GM23338 (cell line): ENCODE data around the gene DRAM1. TPM values are rescaled to one million over a fixed set of nuclear protein-coding genes. Genes with fewer than 3 reads are reported as not detected.

Source experiments
- ATAC-seq: fragments of 200-7000 bp; cut with Tn5 transposase; 3 replicates; pipeline ENCODE4 v1.9.1; 2020
- DNase-seq: peaks from one replicate; pipeline ENCODE4 v3.0.0-alpha.2; 2015; ENCODE audit warnings: low spot score
- H2AFZ ChIP-seq: fragments of 200-600 bp; sonication (generic); 2 replicates; pipeline ENCODE4 v1.8.0; 2016; ENCODE audit warnings: antibody characterized with exemption, mild to moderate bottlenecking, moderate library complexity
- H3F3A ChIP-seq: fragments of 200-600 bp; sonication (generic); replicated peaks from 2 replicates; pipeline ENCODE4 v1.8.0; 2017; ENCODE audit warnings: antibody characterized with exemption, mixed run types, low read depth
- H3K27ac ChIP-seq: fragments of 200-600 bp; sonication (generic); 2 replicates; pipeline ENCODE4 v1.6.1; 2016; ENCODE audit warnings: low read depth
- H3K27me3 ChIP-seq: fragments of 200-600 bp; sonication (generic); 2 replicates; pipeline ENCODE4 v1.8.0; 2016; ENCODE audit warnings: mild to moderate bottlenecking, mixed run types, moderate library complexity; ENCODE audit not compliant: insufficient read depth
- H3K36me3 ChIP-seq: fragments of 200-600 bp; sonication (generic); 2 replicates; pipeline ENCODE4 v1.8.0; 2016; ENCODE audit warnings: mild to moderate bottlenecking; ENCODE audit not compliant: insufficient read depth
- H3K4me1 ChIP-seq: fragments of 200-600 bp; sonication (generic); 2 replicates; pipeline ENCODE4 v1.8.0; 2016; ENCODE audit warnings: mild to moderate bottlenecking, moderate library complexity; ENCODE audit not compliant: insufficient read depth
- H3K4me2 ChIP-seq: fragments of 200-600 bp; sonication (generic); 2 replicates; pipeline ENCODE4 v1.7.1; 2017; ENCODE audit warnings: mixed run types
- H3K4me3 ChIP-seq: fragments of 200-600 bp; sonication (generic); 2 replicates; pipeline ENCODE4 v1.6.1; 2016; ENCODE audit warnings: mixed run types
- H3K79me2 ChIP-seq: fragments of 200-600 bp; sonication (generic); replicated peaks from 2 replicates; pipeline ENCODE4 v1.8.0; 2017; ENCODE audit warnings: mild to moderate bottlenecking; ENCODE audit not compliant: insufficient read depth
- H3K9me2 ChIP-seq: fragments of 200-600 bp; sonication (generic); 2 replicates; pipeline ENCODE4 v1.8.0; 2017; ENCODE audit not compliant: insufficient read depth
- H4K20me1 ChIP-seq: fragments of 200-600 bp; sonication (generic); replicated peaks from 2 replicates; pipeline ENCODE4 v1.8.0; 2017; ENCODE audit warnings: mild to moderate bottlenecking; ENCODE audit not compliant: insufficient read depth
- H3K27ac Mint-ChIP-seq: 2 replicates; pipeline ENCODE4 v1.8.0; 2020; ENCODE audit warnings: inconsistent platforms, mild to moderate bottlenecking, moderate library complexity, mixed read lengths
- H3K27me3 Mint-ChIP-seq: 3 replicates; pipeline ENCODE4 v1.8.0; 2022; ENCODE audit warnings: low read depth, mild to moderate bottlenecking, moderate library complexity, mixed read lengths, inconsistent platforms; ENCODE audit not compliant: insufficient read depth, poor library complexity
- H3K36me3 Mint-ChIP-seq: 3 replicates; pipeline ENCODE4 v1.8.0; 2021; ENCODE audit warnings: low read depth, mild to moderate bottlenecking, inconsistent platforms, moderate library complexity, mixed read lengths
- H3K4me1 Mint-ChIP-seq: 3 replicates; pipeline ENCODE4 v1.8.0; 2020; ENCODE audit warnings: mild to moderate bottlenecking, inconsistent platforms, mixed read lengths
- H3K4me3 Mint-ChIP-seq: 3 replicates; pipeline ENCODE4 v1.8.0; 2021; ENCODE audit warnings: moderate library complexity, mild to moderate bottlenecking, inconsistent platforms, mixed read lengths
- H3K9me3 Mint-ChIP-seq: 3 replicates; pipeline ENCODE4 v1.8.0; 2020; ENCODE audit warnings: moderate library complexity, mild to moderate bottlenecking, inconsistent platforms, mixed read lengths
- CREB1 ChIP-seq: fragments of 250-450 bp; sonication (Bioruptor Pico); IDR thresholded peaks from 2 replicates; pipeline ENCODE4 v1.5.0; 2020; ENCODE audit warnings: low read depth, mild to moderate bottlenecking, moderate library complexity
- EZH2 ChIP-seq: fragments of 200-600 bp; sonication (generic); IDR thresholded peaks from one replicate; pipeline ENCODE4 v1.8.0; 2017; ENCODE audit warnings: antibody characterized with exemption, mild to moderate bottlenecking, low read depth; ENCODE audit not compliant: unreplicated experiment
- EZH2phosphoT487 ChIP-seq: fragments of 200-600 bp; sonication (generic); IDR thresholded peaks from one replicate; pipeline ENCODE4 v1.8.1; 2018; ENCODE audit warnings: antibody characterized with exemption; ENCODE audit not compliant: unreplicated experiment
- JUNB ChIP-seq: IDR thresholded peaks from one replicate; pipeline ENCODE4 v1.6.1; 2016; ENCODE audit warnings: antibody characterized with exemption; ENCODE audit not compliant: unreplicated experiment
- NANOG ChIP-seq: IDR thresholded peaks from 2 replicates; pipeline ENCODE4 v1.6.1; 2016; ENCODE audit warnings: antibody characterized with exemption, borderline replicate concordance
- POLR2AphosphoS5 ChIP-seq: IDR thresholded peaks from 2 replicates; pipeline ENCODE4 v1.6.1; 2016; ENCODE audit warnings: antibody characterized with exemption, low read depth
- STAT1 ChIP-seq: IDR thresholded peaks from one replicate; pipeline ENCODE4 v1.6.1; 2016; ENCODE audit warnings: antibody characterized with exemption; ENCODE audit not compliant: unreplicated experiment
- ZNF114 ChIP-seq: fragments of 250-450 bp; sonication (Bioruptor Pico); IDR thresholded peaks from 2 replicates; pipeline ENCODE4 v1.5.0; 2020; ENCODE audit warnings: mild to moderate bottlenecking, moderate library complexity
- ZNF331 ChIP-seq: fragments of 250-450 bp; sonication (Bioruptor Pico); IDR thresholded peaks from 2 replicates; pipeline ENCODE4 v1.5.0; 2020; ENCODE audit warnings: low read depth, mild to moderate bottlenecking, moderate library complexity
- polyA plus RNA-seq: library from polyadenylated mRNA; unstranded; fragments of >200 nt; fragmentation: Nextera tagmentation; extraction: Ambion mirVana; gene quantifications from 2 replicates; pipeline ENCODE4 v1.2.1, GENCODE V29; 2016
- total RNA-seq: library from RNA; depleted of rRNA; stranded (reverse); fragments of >200 nt; shearing (Covaris generic); gene quantifications from 2 replicates; pipeline ENCODE4 v1.2.3, GENCODE V29; 2014
- TF ChIP-seq, protein P1 (sequence below), 2 experiments: fragments of 200-600 bp in 1 of 2; sonication (generic) in 1 of 2; conservative IDR thresholded peaks; 2 replicates each; pipeline versions ENCODE4 v1.5.1 to v1.6.1; 2016 to 2017; ENCODE audit warnings: antibody characterized with exemption in 2 of 2, low read depth in 2 of 2, mild to moderate bottlenecking in 2 of 2, moderate library complexity in 1 of 2
- TF ChIP-seq, protein P2 (sequence below): fragments of 250-450 bp; sonication (Bioruptor Pico); IDR thresholded peaks from 2 replicates; pipeline ENCODE4 v1.5.0; 2020; ENCODE audit warnings: mild to moderate bottlenecking, moderate library complexity
- TF ChIP-seq, protein P3 (sequence below): IDR thresholded peaks from one replicate; pipeline ENCODE4 v1.6.1; 2018; ENCODE audit warnings: antibody characterized with exemption; ENCODE audit not compliant: unreplicated experiment
- TF ChIP-seq, protein P4 (sequence below): IDR thresholded peaks from 2 replicates; pipeline ENCODE4 v1.6.1; 2016; ENCODE audit warnings: antibody characterized with exemption

DRAM1 gene
- total and polyA plus RNA-seq, 2 experiments from 2014 or later: 5.7 to 8.5 TPM

DNA sequence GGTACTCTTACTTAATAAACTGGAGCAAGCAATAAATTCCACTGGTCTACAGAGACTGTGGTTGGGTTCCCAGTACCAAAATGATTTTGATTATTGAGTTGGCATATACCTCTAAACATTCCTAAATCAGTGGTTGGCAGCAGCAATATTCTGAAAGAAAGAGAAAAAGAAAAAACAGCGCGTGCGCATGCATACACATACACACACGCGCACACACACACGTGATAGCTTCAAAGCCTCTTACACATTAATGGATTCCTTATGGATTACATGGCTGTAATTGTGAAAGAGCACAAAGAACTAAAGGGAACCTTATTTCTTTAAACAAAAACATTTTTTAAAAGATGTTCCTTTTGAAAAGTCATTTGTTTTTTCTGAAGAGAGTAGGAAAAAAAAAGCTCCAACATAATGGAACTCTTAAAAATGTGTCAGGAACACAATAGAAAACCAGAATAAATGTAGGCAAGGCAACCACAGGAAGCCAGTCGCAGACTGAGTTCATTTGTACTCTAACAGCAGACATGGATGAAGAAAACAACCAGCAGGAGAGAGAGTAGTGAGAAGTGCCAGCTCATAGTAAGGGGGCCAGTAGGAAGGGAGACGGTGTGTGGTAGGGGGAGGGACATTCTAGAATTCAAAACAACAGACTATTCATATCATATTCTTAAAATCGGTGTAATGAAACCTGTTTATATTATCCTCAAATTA lies 80.0 kb downstream of the DRAM1 start:
- H3K4me1 ChIP-seq: no peaks in the 10 kb centered on the region
- H2AFZ ChIP-seq: no peak overlapping the region
- TF ChIP-seq, protein P1, sequence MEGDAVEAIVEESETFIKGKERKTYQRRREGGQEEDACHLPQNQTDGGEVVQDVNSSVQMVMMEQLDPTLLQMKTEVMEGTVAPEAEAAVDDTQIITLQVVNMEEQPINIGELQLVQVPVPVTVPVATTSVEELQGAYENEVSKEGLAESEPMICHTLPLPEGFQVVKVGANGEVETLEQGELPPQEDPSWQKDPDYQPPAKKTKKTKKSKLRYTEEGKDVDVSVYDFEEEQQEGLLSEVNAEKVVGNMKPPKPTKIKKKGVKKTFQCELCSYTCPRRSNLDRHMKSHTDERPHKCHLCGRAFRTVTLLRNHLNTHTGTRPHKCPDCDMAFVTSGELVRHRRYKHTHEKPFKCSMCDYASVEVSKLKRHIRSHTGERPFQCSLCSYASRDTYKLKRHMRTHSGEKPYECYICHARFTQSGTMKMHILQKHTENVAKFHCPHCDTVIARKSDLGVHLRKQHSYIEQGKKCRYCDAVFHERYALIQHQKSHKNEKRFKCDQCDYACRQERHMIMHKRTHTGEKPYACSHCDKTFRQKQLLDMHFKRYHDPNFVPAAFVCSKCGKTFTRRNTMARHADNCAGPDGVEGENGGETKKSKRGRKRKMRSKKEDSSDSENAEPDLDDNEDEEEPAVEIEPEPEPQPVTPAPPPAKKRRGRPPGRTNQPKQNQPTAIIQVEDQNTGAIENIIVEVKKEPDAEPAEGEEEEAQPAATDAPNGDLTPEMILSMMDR (conservative IDR thresholded peaks at IDR 0.05; ENCODE audit: low read depth in 2 of 2): no peak
- TF ChIP-seq ZNF331 (CRISPR knock-in tag) (no peak), EZH2phosphoT487 (no peak), NANOG (no peak), CREB1 (no peak), ZNF114 (no peak), STAT1 (no peak), POLR2AphosphoS5 (no peak), EZH2 (no peak), JUNB (no peak)
- TF ChIP-seq, protein P2, sequence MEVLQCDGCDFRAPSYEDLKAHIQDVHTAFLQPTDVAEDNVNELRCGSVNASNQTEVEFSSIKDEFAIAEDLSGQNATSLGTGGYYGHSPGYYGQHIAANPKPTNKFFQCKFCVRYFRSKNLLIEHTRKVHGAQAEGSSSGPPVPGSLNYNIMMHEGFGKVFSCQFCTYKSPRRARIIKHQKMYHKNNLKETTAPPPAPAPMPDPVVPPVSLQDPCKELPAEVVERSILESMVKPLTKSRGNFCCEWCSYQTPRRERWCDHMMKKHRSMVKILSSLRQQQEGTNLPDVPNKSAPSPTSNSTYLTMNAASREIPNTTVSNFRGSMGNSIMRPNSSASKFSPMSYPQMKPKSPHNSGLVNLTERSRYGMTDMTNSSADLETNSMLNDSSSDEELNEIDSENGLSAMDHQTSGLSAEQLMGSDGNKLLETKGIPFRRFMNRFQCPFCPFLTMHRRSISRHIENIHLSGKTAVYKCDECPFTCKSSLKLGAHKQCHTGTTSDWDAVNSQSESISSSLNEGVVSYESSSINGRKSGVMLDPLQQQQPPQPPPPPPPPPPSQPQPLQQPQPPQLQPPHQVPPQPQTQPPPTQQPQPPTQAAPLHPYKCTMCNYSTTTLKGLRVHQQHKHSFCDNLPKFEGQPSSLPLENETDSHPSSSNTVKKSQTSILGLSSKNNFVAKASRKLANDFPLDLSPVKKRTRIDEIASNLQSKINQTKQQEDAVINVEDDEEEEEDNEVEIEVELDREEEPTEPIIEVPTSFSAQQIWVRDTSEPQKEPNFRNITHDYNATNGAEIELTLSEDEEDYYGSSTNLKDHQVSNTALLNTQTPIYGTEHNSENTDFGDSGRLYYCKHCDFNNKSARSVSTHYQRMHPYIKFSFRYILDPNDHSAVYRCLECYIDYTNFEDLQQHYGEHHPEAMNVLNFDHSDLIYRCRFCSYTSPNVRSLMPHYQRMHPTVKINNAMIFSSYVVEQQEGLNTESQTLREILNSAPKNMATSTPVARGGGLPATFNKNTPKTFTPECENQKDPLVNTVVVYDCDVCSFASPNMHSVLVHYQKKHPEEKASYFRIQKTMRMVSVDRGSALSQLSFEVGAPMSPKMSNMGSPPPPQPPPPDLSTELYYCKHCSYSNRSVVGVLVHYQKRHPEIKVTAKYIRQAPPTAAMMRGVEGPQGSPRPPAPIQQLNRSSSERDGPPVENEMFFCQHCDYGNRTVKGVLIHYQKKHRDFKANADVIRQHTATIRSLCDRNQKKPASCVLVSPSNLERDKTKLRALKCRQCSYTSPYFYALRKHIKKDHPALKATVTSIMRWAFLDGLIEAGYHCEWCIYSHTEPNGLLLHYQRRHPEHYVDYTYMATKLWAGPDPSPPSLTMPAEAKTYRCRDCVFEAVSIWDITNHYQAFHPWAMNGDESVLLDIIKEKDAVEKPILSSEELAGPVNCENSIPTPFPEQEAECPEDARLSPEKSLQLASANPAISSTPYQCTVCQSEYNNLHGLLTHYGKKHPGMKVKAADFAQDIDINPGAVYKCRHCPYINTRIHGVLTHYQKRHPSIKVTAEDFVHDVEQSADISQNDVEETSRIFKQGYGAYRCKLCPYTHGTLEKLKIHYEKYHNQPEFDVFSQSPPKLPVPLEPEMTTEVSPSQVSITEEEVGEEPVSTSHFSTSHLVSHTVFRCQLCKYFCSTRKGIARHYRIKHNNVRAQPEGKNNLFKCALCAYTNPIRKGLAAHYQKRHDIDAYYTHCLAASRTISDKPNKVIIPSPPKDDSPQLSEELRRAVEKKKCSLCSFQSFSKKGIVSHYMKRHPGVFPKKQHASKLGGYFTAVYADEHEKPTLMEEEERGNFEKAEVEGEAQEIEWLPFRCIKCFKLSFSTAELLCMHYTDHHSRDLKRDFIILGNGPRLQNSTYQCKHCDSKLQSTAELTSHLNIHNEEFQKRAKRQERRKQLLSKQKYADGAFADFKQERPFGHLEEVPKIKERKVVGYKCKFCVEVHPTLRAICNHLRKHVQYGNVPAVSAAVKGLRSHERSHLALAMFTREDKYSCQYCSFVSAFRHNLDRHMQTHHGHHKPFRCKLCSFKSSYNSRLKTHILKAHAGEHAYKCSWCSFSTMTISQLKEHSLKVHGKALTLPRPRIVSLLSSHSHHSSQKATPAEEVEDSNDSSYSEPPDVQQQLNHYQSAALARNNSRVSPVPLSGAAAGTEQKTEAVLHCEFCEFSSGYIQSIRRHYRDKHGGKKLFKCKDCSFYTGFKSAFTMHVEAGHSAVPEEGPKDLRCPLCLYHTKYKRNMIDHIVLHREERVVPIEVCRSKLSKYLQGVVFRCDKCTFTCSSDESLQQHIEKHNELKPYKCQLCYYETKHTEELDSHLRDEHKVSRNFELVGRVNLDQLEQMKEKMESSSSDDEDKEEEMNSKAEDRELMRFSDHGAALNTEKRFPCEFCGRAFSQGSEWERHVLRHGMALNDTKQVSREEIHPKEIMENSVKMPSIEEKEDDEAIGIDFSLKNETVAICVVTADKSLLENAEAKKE: no peak
- TF ChIP-seq, protein P3, sequence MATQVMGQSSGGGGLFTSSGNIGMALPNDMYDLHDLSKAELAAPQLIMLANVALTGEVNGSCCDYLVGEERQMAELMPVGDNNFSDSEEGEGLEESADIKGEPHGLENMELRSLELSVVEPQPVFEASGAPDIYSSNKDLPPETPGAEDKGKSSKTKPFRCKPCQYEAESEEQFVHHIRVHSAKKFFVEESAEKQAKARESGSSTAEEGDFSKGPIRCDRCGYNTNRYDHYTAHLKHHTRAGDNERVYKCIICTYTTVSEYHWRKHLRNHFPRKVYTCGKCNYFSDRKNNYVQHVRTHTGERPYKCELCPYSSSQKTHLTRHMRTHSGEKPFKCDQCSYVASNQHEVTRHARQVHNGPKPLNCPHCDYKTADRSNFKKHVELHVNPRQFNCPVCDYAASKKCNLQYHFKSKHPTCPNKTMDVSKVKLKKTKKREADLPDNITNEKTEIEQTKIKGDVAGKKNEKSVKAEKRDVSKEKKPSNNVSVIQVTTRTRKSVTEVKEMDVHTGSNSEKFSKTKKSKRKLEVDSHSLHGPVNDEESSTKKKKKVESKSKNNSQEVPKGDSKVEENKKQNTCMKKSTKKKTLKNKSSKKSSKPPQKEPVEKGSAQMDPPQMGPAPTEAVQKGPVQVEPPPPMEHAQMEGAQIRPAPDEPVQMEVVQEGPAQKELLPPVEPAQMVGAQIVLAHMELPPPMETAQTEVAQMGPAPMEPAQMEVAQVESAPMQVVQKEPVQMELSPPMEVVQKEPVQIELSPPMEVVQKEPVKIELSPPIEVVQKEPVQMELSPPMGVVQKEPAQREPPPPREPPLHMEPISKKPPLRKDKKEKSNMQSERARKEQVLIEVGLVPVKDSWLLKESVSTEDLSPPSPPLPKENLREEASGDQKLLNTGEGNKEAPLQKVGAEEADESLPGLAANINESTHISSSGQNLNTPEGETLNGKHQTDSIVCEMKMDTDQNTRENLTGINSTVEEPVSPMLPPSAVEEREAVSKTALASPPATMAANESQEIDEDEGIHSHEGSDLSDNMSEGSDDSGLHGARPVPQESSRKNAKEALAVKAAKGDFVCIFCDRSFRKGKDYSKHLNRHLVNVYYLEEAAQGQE: no peak
- TF ChIP-seq, protein P4, sequence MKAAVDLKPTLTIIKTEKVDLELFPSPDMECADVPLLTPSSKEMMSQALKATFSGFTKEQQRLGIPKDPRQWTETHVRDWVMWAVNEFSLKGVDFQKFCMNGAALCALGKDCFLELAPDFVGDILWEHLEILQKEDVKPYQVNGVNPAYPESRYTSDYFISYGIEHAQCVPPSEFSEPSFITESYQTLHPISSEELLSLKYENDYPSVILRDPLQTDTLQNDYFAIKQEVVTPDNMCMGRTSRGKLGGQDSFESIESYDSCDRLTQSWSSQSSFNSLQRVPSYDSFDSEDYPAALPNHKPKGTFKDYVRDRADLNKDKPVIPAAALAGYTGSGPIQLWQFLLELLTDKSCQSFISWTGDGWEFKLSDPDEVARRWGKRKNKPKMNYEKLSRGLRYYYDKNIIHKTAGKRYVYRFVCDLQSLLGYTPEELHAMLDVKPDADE: no peak
- ATAC-seq (no peak), DNase-seq (no peak)
- no peaks in the 10 kb centered on the region for H3F3A ChIP-seq
- no peak overlapping the region for H3K27ac ChIP-seq
- Mint-ChIP-seq H3K27ac (no peak overlapping the region), H3K9me3 (peaks cover 9% of the 10 kb centered on the region), H3K36me3 (peaks cover 8% of the 10 kb centered on the region; the same call in 2 of the 3 replicates), H3K4me1 (no peaks in the 10 kb centered on the region), H3K4me3 (no peak overlapping the region), H3K27me3 (no peaks in the 10 kb centered on the region)
- H3K4me3 ChIP-seq: no peak overlapping the region
- H3K27me3 ChIP-seq: no peaks in the 10 kb centered on the region
- no peaks in the 10 kb centered on the region; the same call in 1 of the 2 replicates for H3K36me3 ChIP-seq
- H4K20me1 ChIP-seq: no peaks in the 10 kb centered on the region
- H3K9me2 ChIP-seq: peaks cover 13% of the 10 kb centered on the region; the same call in 1 of the 2 replicates
- no peaks in the 10 kb centered on the region for H3K79me2 ChIP-seq
- H3K4me2 ChIP-seq: no peak overlapping the region
